22Rv1 (cell line): ENCODE results near the gene AUTS2.

Experiments
- ZFX ChIP-seq: fragments of 450-650 bp; IDR thresholded peaks from 2 replicates; pipeline ENCODE4 v1.6.1; 2017; ENCODE audit warnings: antibody characterized with exemption, borderline replicate concordance
- TF ChIP-seq, protein P1 (sequence below): fragments of 450-650 bp; IDR thresholded peaks from 2 replicates; pipeline ENCODE4 v1.5.1; 2017; ENCODE audit warnings: mild to moderate bottlenecking

DNA sequence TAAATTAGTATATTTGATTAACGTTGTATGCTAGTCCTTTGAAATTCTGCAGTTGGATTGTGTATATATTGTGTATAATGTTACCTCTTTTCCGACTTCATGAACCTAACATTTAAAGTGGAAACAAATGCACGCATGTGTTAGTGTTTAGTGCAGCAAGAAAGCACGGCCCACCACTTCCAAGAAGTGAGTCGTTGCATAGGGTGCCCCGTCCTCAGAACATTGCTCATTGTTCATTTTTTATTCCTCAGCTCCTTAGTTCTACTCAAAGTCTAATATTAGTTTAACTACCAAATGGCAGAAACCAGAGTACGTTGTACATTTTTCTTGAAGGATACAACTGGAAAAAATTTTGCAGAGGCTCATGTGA, 407.6 kb downstream of the AUTS2 start:
- TF ChIP-seq, protein P1, sequence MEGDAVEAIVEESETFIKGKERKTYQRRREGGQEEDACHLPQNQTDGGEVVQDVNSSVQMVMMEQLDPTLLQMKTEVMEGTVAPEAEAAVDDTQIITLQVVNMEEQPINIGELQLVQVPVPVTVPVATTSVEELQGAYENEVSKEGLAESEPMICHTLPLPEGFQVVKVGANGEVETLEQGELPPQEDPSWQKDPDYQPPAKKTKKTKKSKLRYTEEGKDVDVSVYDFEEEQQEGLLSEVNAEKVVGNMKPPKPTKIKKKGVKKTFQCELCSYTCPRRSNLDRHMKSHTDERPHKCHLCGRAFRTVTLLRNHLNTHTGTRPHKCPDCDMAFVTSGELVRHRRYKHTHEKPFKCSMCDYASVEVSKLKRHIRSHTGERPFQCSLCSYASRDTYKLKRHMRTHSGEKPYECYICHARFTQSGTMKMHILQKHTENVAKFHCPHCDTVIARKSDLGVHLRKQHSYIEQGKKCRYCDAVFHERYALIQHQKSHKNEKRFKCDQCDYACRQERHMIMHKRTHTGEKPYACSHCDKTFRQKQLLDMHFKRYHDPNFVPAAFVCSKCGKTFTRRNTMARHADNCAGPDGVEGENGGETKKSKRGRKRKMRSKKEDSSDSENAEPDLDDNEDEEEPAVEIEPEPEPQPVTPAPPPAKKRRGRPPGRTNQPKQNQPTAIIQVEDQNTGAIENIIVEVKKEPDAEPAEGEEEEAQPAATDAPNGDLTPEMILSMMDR: no peak
- no peak for TF ChIP-seq ZFX
